Urinary bladder (tissue), 4 donors: ENCODE results near the gene PSD4. TPM values are rescaled to one million over a fixed set of nuclear protein-coding genes. Genes with fewer than 3 reads are reported as not detected.

Experiments used
- DNase-seq: peaks from one replicate; pipeline ENCODE4 v3.0.0-alpha.2; 2015; ENCODE audit errors: extremely low spot score
- H3K27ac ChIP-seq: one replicate; pipeline ENCODE4 v1.5.1; 2013; ENCODE audit warnings: low read depth, mild to moderate bottlenecking, moderate library complexity
- H3K36me3 ChIP-seq: one replicate; pipeline ENCODE4 v1.6.1; 2013; ENCODE audit warnings: mild to moderate bottlenecking, moderate library complexity; ENCODE audit not compliant: insufficient read depth
- H3K4me1 ChIP-seq: one replicate; pipeline ENCODE4 v1.6.1; 2013; ENCODE audit warnings: mild to moderate bottlenecking, moderate library complexity; ENCODE audit not compliant: insufficient read depth
- H3K4me3 ChIP-seq: one replicate; pipeline ENCODE4 v1.5.1; 2013; ENCODE audit warnings: low read depth, low read length
- WGBS: extraction: QIAGEN DNeasy Blood & Tissue Kit; methylation state at CpG from one replicate; pipeline ENCODE4 v1.1.7; 2013; 5-methylcytosine and 5-hydroxymethylcytosine counted together
- polyA plus RNA-seq: library from polyadenylated mRNA; stranded (reverse); fragments of 200-250 nt; gene quantifications from one replicate; pipeline ENCODE4 v1.2.3, GENCODE V29; 2013
- total RNA-seq: library from RNA; depleted of rRNA; stranded (reverse); fragments of >200 nt; gene quantifications from one replicate; pipeline ENCODE4 v1.2.3, GENCODE V29; 2014
- donor health status: healthy with polysubstance abuse.
- donor health status: healthy.

The PSD4 gene
- total and polyA plus RNA-seq, 2 donors = 6.3 to 9.7 TPM

DNA sequence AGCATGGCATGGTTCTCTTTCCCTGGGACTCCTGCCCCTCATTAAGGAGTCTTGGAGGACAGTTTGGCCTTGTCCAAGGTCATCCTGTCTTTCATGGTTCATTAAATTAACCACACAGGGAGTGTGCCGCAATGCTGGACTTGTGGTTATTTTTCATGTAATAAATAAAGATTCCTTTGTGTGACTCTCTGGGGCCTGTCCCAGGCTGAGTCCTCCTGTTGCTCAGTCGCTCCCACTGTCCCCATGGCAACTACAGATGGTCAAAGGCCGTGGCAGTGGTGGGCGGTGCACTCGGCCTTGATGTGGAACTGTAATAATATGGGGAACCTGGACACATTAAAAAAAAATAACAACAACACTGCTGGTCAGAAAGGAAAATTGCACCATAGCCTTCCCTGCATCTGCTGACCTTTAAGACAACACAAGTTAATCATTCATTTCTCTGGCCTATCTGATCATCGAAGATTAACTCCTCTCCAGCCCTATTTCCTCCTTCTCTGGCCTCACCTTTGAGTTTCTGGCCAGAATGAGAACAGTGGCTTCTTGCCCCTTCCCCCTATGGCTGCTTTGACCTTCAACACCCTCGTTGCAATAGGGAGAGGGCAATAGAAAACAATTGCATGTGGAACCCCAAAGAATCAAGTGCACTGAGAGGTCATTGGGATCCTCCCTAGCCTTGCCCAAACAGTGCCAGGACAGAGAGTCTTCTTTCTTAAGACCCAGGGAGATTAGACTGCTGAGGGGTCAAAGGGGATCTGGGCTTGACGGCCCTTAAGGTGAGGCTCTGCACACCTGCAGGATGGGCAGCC lies 44.7 kb downstream of the PSD4 start:
- H3K4me1 ChIP-seq = peaks cover 1% of the 10 kb centered on the region
- no peaks in the 10 kb centered on the region for H3K36me3 ChIP-seq
- no peak overlapping the region for H3K4me3 ChIP-seq
- H3K27ac ChIP-seq = no peak overlapping the region
- WGBS = 79% methylated on average over 8 of the region's 8 CpGs
- no peak for DNase-seq

DNA sequence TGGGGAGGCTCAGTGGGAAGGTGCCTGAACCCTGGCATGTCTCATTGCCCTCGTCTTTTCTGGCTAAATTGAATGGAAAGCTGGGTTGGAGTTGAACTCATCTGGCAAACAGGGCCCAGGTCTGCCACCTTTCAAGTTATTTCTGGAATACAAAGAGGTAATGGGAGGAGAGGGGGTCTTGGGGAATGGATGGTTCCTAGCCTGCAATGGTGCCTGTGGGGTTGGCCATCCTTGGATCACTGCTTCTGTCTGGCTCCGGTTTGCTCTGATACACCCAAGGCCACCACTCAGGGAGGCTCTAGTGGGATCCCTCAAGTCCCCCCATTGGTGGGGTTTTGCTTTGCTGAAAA lies 45.3 kb downstream of the PSD4 start:
- 96% methylated on average over 2 of the region's 2 CpGs for WGBS
- Histone ChIP-seq H3K36me3 (no peaks in the 10 kb centered on the region), H3K27ac (no peak overlapping the region), H3K4me3 (no peak overlapping the region), H3K4me1 (peaks cover 1% of the 10 kb centered on the region)
- no peak for DNase-seq

DNA sequence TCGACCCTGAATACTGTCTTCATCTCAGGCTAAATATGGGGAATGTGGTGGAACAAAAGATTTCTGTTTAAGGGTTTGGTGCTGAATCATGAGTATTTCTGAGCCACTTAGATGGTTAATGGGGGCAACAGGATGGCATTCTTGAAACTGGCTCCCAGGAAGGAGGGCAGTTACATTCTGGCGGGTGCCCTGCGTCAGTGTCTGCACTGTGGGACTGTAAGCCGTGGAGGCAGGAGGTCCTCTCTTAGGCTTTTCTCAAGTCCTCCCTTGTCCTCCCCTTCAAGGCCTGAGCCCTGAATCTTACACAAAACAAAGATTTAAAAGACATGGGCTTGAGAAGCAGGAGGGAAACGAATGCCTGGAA lies 45.7 kb downstream of the PSD4 start:
- Histone ChIP-seq H3K4me1 (peaks cover 1% of the 10 kb centered on the region), H3K4me3 (no peak overlapping the region), H3K27ac (no peak overlapping the region), H3K36me3 (no peaks in the 10 kb centered on the region)
- 83% methylated on average over 5 of the region's 5 CpGs for WGBS
- no peak for DNase-seq

DNA sequence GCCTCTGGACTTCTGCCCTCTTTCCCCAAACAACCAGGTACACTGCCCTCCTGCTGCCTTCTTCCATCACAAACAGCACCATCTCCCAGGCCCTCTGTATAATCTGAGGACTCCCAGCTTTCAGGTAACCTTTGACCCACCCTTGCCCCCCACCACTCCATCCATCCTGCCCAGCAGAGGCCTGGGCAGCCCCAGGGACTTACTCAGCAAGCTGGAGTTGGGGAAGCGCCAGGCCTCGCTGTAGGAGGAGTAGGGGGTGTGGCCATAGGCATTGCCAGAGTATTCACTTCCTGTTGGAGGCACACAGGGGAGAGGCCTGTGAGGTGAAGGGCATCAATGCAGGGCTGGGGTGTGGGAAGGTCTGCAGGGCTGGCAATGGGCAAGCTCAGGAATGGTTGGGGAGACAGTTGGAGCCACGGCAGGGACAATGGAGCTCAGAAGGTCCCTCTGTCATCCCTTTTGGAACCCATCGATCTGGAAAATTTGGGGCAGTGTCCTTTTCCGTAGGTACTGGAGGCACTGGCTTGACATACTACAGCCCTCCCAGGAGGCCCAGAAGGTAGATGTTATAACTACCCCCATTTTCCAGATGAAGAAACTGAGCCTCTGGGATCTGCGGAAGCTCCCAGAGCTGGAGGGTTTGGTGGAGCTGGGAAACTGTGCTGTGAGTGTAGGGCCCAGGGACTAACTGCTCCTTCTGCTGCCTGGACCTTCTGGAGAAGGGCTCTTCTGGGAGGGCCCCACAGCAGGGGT lies 46.3 kb downstream of the PSD4 start:
- Histone ChIP-seq H3K36me3 (no peaks in the 10 kb centered on the region), H3K27ac (no peak overlapping the region), H3K4me3 (no peak overlapping the region), H3K4me1 (peaks cover 1% of the 10 kb centered on the region)
- 84% methylated on average over 6 of the region's 6 CpGs for WGBS
- DNase-seq = no peak

DNA sequence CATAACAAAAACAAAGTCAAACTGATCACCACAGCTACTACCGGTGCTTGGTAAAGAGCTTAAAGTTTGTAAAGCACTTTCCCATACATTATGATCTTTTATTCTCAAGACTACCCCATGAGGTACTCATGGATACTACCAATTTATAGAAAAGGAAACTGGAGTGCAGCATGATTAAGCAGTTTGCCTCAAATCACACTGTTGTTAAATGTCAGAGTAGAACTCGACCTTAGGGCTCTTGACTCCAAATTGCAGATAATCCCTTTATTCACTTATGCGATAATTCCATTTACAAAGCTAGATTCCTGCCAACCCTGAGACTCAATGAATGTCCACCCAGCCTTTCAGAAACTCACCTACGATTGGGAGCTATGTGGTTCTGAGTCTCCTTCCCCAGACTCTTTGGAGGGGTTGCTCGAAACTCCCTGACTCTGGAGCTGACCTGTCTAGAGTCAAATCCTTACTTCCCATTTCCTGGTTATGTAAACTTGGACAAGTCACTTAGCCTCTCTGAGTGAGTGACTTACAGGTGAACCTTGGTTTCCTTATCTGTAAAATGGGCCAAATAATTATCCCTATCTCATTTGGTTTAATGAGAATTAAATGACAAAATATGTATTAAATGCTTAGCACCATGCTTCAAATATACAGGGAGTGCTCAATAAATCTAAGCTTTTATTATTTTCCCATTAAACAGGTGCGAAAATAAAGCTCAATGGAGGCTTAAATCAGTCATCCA lies 47.4 kb downstream of the PSD4 start:
- Histone ChIP-seq H3K27ac (no peak overlapping the region), H3K4me3 (no peak overlapping the region), H3K36me3 (no peaks in the 10 kb centered on the region), H3K4me1 (peaks cover 1% of the 10 kb centered on the region)
- DNase-seq = no peak
- 85% methylated on average over 6 of the region's 6 CpGs for WGBS

DNA sequence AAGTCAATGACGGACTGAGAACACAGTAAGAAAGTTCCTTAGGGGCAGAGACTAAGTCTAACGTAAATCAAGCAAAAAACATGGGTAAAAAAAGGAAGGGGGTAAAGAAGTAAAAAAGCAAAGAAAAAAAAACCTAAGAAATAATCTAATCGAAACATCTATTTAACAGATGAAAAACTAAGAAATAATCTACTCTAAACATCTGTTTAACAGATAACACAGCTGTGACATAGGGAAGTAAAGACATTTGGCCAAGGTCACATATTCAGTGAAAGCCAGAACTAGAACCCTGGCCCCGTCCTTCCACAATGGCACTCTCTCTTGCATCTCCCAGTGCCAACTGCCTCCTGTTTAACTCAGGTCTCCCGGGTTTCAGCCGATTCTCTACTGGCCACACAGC lies 48.1 kb downstream of the PSD4 start:
- no peak for DNase-seq
- Histone ChIP-seq H3K27ac (no peak overlapping the region), H3K36me3 (no peaks in the 10 kb centered on the region), H3K4me3 (no peak overlapping the region), H3K4me1 (peaks cover 1% of the 10 kb centered on the region)
- WGBS = 78% methylated on average over 6 of the region's 6 CpGs

DNA sequence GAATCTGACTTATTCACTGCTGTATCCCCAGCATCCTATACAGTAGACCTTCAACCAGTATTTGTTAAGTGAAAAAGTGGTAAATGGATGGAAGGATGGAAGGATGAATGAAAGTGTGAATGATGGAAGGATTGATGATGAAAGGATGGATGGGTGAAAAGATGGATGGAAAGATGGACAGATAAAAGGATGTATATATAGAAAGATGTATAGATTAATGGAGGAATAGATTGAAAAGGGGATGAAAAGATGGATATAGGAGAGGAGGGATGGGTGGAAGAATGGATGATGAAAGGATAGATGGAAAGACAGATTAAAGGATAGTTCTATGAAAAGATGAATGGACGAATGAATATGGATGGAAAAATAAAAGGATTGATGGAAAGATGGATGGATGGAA lies 50.0 kb downstream of the PSD4 start:
- H3K4me3 ChIP-seq = no peak overlapping the region
- WGBS = 91% methylated on average over 1 of the region's 1 CpG
- peaks cover 1% of the 10 kb centered on the region for H3K4me1 ChIP-seq
- DNase-seq = no peak
- no peaks in the 10 kb centered on the region for H3K36me3 ChIP-seq
- H3K27ac ChIP-seq = no peak overlapping the region

DNA sequence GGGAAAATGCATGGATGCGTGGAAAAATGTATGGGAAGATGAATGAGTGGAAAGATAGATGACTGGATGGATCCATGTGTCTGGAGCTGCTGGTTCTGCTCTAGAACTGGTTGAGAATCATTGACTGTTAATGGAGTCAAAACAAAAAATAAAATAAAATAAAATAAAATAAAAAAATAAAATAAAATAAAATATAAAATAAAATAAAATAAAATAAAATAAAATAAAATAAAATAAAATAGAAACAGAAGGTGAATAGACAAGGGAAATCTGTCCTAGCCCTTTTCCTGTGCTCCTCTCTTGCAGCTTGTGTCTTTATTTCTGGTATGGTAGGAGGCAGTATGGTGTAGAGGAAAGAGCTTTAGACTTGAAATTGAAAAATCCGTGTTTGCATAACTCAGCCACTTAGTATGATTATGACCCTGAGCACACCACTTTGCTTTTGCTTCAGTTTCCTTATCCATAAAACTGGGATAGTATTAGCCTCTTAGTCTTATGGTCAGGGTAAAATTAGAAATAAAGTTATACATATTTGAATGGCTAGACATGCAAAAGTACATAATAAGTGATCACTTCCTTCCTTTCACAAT lies 51.0 kb downstream of the PSD4 start:
- DNase-seq = no peak
- peaks cover 1% of the 10 kb centered on the region for H3K4me1 ChIP-seq
- no peak overlapping the region for H3K4me3 ChIP-seq
- no peak overlapping the region for H3K27ac ChIP-seq
- 72% methylated on average over 2 of the region's 2 CpGs for WGBS
- H3K36me3 ChIP-seq = no peaks in the 10 kb centered on the region

DNA sequence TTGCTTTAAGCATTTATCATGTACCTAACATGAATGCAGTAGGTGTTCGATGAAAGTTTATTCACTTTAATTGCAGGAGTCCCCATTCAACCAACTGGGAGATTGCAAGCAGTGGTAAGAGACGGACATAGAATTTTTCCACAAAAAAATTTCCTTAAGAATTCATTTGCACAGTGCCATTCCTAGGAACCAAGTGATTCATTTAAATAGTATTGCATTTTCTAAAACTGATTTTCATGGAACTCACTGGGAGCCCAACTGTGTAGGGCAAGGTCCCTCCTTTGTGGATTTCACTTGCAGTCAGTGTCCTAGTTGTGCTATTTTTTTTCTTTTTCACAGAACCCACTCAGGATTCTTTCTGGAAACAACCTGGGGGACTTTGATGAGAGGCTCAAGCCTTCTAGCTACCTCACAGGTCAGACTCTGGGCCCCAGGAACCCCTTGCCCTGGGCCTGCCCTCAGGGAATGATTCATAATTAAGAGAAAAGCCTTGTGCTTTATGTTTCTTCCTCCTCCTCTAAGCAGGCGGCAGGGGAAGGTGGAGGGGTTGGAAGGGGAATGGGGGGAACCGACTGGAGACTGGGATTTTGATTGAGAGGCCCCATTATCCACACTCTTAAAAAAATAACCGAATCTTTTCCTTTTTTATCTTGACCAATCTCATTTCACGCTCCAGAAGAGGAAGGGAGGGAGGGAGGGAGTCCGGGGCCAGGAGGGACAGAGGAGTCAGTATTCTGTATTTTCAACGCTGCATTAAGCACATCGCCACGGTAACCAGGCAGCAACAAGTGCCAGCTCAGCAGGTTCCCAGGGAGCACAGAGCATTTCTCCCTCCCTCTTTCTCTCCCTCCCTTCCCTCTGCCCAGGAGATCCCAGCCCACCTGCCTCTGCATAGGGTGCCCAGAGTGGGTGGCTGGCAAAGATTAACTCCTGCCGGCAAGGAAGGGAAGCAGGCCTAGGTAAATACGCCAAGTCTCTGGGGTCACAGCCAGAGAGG lies 51.8 kb downstream of the PSD4 start:
- Histone ChIP-seq H3K27ac (no peak overlapping the region), H3K4me1 (peaks cover under 1% of the 10 kb centered on the region), H3K36me3 (no peaks in the 10 kb centered on the region), H3K4me3 (no peak overlapping the region)
- 49% methylated on average over 12 of the region's 12 CpGs for WGBS
- DNase-seq = no peak

DNA sequence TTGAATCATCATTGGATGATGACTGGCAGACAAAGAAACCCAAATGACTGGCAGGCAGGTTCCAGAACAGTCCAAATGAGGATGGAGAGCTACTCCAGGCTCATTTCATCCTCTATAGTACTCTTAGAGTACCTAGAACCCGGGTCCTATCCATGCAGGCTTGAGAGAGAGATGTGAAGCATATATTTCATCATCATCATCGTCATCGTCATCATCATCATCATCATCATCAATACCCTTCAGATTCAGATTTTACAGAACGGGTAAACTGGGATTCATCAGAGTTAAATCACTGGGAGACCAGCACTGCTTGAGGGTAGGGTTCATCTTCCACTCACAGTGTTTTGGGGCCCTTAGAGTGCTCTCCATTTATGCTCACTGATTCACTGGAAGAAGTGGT lies 52.7 kb downstream of the PSD4 start:
- no peaks in the 10 kb centered on the region for H3K36me3 ChIP-seq
- 76% methylated on average over 4 of the region's 4 CpGs for WGBS
- H3K4me3 ChIP-seq = no peak overlapping the region
- H3K27ac ChIP-seq = no peak overlapping the region
- no peak for DNase-seq
- no peaks in the 10 kb centered on the region for H3K4me1 ChIP-seq

DNA sequence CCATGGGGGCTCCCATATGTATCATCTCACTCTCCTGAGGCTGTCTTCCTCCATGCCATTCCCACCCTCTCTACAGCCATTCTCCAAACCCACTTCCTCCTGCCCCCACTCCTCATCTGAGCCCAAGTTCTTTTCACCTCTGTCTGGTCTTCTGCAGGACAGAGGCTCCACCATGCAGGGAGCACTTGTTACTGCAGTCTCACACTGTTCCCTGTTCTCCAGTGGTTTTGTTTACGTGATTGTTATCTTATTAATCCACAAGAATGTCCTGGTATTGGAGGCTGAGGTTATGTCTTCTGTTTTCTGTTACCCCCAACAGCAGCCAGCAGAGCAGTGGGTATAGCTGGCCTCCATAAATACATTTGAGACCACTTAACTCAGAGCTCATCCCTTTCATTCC lies 53.5 kb downstream of the PSD4 start:
- H3K27ac ChIP-seq = no peak overlapping the region
- H3K36me3 ChIP-seq = no peaks in the 10 kb centered on the region
- WGBS = 55% methylated on average over 1 of the region's 1 CpG
- no peak overlapping the region for H3K4me3 ChIP-seq
- DNase-seq = no peak
- H3K4me1 ChIP-seq = no peaks in the 10 kb centered on the region

DNA sequence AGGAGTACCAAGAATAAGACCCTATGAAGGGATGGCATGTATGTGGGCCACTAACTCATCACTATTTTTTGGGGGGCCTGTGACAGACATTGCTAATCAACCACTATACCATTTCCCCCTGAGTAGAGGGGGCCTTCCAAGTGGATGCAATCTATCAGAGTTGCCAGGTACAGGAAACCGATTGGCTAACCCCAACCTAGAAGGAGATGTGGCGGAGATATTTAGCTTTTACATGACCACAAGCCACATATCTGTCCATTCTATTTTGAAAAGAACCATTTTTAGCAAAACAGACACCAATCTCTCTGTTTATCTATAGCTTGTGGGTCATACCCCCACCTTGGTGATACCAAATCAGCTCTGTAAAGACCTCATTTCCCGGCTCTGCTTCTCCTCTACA lies 53.9 kb downstream of the PSD4 start:
- DNase-seq = no peak
- WGBS = 90% methylated on average over 3 of the region's 3 CpGs
- no peaks in the 10 kb centered on the region for H3K4me1 ChIP-seq
- no peaks in the 10 kb centered on the region for H3K36me3 ChIP-seq
- no peak overlapping the region for H3K27ac ChIP-seq
- H3K4me3 ChIP-seq = no peak overlapping the region

DNA sequence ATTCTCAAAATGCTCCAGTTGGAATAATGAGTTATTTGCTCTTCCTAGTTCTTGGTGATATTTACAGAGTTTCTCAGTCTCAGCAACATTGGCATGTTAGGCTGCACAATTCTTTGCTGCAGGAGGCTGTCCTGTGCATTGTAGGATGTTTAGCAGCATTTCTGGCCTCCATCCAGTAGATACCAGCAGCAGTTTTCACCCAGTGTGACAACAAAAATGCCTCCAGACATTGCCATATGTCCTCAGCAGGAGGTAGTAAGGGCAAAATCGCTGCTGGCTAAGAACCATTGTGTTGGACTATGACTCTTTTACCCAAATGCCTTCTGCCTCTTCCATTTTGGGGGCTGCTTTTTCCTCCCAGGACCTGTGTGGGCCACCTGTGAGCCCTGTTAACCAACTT lies 54.6 kb downstream of the PSD4 start:
- Histone ChIP-seq H3K27ac (no peak overlapping the region), H3K36me3 (no peaks in the 10 kb centered on the region), H3K4me1 (no peaks in the 10 kb centered on the region), H3K4me3 (no peak overlapping the region)
- no peak for DNase-seq
- WGBS = 94% methylated on average over 1 of the region's 1 CpG
